Measurements from ENCODE around the gene MSL3B.

DNA sequence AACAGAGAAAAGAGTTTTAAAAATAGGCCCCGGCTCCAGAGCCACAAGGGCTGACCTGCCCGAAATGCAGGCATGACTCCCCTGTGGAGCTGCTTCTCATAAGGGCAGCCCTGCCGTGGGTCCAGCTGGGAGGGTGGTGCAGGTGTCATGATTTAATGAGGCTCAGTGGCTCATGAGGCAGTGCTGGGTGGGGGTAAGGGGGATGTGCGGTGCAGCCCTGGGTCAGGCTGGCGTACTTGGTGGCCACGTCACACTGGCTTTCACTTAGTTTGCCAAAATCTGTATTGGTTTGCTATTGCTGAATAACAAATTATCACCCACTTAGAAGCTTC lies 47.4 kb downstream of the MSL3B start:
- TF ChIP-seq SUZ12 (IDR thresholded peaks at IDR 0.05; ENCODE audit: extremely low read depth, insufficient read depth, insufficient read length) (no peak), YY1 (IDR thresholded peaks at IDR 0.05; ENCODE audit: insufficient read depth, insufficient read length) (no peak)

Measured in NT2/D1 (cell line).